ENCODE measurements around the gene HERPUD2.
"Not testable (repeated sequence)": the region's sequence is repeated elsewhere in the genome, so short reads cannot be mapped to it uniquely, and the experiment has no call there.

Gene HERPUD2

DNA sequence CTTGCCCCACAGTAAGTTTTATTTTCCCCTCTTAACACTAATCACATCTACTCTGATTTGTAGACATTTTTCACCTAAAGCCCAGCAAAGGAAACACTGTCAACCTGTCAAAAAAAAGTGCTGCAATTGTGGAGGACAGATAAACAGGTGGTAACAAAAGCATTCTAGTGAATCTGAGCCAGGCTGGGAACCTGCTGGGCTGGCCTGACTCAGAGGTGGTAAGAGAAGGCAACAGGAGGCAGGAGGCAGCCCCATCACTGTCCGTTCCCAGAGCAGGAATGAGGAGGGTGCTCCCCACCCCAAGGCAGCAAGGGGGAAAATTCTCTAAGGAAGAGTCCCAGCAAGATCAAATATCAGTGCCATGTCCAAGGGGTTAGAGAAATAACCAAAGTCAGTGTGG, 19.5 kb upstream of the HERPUD2 start:
- DNase-seq (ENCODE audit: low spot score), result no peak

DNA sequence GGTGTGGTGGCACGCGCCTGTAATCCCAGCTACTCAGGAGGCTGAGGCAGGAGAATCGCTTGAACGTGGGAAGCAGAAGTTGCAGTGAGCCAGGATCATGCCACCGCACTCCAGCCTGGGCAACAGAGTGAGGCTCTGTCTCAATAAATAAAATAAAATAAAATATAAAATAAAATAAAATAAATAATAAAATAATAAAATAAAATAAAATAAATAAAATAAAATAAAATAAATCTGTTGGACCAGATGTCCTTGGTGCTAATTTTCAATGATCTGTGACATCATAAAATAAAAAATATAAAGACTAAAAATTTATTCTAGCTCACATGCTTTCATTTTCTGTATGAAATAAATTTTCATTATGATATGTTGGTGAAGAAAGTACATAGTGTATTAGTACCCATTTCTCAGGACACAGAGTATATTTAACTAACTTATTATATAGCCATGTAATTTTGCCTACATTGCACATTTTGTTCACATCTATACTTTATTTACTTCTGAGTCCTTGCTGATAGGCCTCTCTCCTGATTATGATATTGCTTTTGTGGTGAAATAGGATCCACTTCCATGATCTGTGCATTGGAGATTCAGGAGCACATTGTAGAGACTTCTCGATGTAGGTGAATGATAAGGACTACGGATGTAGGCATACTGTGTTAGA, 17.8 kb upstream of the HERPUD2 start:
- DNase-seq (ENCODE audit: low spot score), result no peak

- DNase-seq (ENCODE audit: low spot score), result no peak
Measured at GRCh38 chr7:35707422-35707821, 12.5 kb upstream of the HERPUD2 start.

- DNase-seq (ENCODE audit: low spot score), result no peak
Measured at GRCh38 chr7:35705932-35706461, 11.1 kb upstream of the HERPUD2 start.

DNA sequence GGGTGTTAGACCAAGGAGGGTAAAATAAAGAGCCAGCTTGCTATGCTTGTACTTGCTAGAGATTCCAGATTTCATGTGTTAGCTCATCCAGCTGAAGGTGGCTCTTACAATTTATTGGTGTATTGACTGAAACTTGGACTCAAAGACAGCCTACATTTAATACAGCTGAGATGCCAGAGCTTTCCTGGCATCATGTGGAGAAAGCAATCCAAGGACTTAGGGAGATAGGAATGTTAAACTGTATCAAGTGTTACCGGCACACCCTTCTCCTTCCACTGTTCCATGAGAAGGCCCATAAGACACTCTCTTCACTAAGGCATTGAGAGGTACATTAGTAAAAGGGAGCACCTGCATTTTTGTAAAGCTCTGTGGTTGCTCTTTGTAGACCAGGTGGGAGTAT, 9.3 kb upstream of the HERPUD2 start:
- DNase-seq (ENCODE audit: low spot score), result no peak

DNA sequence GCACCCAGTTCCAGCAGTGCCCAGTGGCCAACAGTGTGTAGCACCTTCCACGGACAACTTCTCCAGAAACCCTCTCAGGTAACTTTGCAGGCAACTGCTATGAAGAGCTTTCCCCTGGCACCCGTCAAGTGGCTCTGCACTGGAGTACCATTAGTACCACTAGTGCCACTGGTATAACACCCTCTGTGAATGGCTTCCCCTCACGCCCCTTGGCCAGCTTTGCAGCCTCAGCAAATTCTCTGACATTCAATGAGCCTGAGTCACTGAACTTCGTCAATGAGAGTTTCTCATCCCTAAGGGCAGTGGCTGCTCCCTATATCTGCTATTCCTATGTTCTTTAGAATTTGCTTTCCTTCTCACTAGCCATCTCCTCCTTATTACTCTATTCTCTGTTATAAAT, 7.6 kb upstream of the HERPUD2 start:
- no peak for DNase-seq (ENCODE audit: low spot score)

GRCh38 chr7:35701287-35701900, 6.5 kb upstream of the HERPUD2 start:
- no peak for DNase-seq (ENCODE audit: low spot score)

- no peak for DNase-seq (ENCODE audit: low spot score)
Measured at GRCh38 chr7:35700865-35701264, 5.9 kb upstream of the HERPUD2 start.

DNA sequence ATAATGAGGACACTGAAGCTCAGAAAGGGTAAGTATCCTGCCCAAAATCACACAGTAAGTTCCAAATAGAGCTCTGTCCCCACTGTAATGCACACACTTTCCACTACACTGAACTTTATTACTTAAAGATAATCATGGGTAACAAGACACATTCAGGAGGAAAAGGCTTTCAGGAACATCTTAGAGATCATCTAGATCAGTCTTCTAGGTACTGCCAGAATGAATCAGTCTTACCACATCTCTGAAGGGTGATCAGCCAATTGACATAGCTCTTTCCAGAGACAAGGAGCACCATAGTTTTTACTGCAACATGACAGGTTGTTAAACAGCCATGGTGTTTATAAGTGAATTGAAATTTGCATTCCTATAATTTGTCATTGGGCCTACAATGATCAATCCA, 5.4 kb upstream of the HERPUD2 start:
- DNase-seq (ENCODE audit: low spot score), result no peak

- DNase-seq (ENCODE audit: low spot score), result no peak
Measured at GRCh38 chr7:35699796-35700305, 4.9 kb upstream of the HERPUD2 start.

- not testable (repeated sequence) for DNase-seq (ENCODE audit: low spot score)
Measured at GRCh38 chr7:35698382-35698781, 3.4 kb upstream of the HERPUD2 start.

GRCh38 chr7:35697414-35698175, 2.7 kb upstream of the HERPUD2 start:
- peak; percentile 49 for DNase-seq (ENCODE audit: low spot score)

DNA sequence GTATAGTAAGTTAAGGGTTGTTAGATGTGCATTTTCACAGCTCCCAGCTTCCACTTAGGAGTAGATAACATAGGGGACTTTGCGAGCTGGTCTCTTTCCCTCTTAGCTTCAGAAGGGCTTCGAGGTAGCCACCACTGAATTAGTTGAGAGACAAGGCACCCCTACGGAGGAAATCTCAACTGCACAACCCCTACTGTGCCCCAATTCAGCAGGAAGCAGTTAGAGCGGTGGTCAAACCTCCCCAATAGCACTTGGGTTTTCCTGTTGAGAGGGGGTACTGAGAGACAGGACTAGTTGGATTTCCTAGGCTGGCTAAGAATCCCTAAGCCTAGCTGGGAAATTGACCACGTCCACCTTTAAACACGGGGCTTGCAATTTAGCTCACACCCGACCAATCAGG, 1.1 kb upstream of the HERPUD2 start:
- no peak for DNase-seq (ENCODE audit: low spot score)

- DNase-seq (ENCODE audit: low spot score), result no peak
Measured at GRCh38 chr7:35695473-35695850, 527 bp upstream of the HERPUD2 start.

DNA sequence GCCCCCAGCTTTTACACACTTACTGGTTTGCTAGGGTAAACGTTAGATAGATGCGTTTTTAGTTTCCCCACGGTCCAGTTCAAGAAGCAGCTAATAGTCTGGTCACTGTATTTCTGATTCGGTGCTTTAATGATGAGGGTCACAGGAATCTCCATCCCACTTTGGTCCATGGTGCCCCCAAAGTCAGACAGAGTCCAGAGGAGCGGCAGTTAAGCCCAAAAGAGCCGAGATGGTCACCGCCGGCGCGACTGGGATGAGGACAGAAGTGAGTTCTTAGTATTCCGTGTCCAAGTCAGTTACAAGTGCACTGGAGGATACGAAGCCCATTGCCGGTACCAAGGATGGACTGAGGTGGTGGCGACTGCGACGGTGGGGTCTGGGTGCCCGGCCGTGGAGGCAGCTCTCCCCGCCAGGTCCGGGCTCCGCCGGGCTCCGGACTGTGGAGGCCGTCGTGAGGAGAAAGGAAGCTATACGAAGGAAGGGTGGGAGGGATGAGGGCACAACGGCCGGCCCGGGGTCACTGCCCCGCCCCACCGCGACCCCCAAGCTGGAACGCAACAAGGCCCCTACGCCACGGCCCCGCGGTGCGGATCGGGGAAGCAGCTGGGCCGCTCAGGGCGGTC, 663 bp downstream of the HERPUD2 start:
- peak; percentile 22 for DNase-seq (ENCODE audit: low spot score)

- DNase-seq (ENCODE audit: low spot score), result no peak
Measured at GRCh38 chr7:35691827-35692307, 3.1 kb downstream of the HERPUD2 start.

DNA sequence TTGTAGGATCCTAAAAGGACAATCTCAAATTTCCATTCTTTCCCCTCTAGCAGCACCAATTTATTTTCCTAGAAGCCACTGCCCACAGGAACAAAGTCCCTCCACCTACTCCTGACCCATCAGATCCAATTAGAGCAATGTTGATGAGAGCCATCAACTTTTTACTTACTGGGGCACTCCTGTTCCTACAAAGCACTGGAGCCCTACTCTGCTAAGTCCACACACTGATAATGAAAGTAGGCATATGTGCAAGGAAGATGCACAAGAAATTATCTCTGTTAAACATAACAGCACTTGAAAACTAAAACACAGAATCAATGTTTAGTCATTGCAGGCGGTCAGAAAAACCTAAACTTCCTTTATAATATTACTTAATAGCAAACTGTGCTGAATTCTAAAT, 3.6 kb downstream of the HERPUD2 start:
- DNase-seq (ENCODE audit: low spot score), result no peak

DNA sequence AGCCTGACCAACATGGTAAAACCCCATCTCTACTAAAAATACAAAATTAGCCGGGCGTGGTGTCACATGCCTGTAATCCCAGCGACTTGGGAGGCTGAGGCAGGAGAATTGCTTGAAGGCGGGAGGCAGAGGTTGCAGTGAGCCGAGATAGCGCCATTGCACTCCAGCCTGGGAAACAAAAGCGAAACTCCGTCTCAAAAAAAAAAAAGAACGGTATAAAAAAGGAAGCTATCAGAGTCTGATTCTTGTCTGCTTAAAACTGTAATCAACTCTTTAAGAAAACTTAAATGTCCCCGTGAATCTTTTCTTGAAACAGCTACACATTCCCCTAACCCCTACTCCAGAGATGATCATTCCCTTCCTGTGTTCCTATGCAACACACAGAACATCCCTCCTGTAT, 4.3 kb downstream of the HERPUD2 start:
- not testable (repeated sequence) for DNase-seq (ENCODE audit: low spot score)

DNA sequence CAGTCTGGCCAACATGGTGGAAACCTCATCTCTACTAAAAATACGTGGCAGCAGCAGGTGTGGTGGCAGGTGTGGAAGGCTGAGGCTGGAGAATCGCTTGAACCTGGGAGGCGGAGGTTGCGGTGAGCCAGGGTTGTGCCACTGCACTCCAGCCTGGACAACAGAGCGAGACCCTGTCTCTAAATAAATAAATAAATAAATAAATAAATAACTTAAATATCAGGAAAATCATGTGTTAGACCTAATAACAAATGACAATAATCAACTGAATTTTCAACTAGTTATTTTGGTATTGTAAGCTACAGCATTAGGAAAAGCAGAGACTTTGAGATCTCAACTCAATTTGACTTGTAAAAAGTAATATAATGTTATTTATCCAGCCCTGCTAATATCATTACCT, 9.2 kb downstream of the HERPUD2 start:
- DNase-seq (ENCODE audit: low spot score), result no peak

DNA sequence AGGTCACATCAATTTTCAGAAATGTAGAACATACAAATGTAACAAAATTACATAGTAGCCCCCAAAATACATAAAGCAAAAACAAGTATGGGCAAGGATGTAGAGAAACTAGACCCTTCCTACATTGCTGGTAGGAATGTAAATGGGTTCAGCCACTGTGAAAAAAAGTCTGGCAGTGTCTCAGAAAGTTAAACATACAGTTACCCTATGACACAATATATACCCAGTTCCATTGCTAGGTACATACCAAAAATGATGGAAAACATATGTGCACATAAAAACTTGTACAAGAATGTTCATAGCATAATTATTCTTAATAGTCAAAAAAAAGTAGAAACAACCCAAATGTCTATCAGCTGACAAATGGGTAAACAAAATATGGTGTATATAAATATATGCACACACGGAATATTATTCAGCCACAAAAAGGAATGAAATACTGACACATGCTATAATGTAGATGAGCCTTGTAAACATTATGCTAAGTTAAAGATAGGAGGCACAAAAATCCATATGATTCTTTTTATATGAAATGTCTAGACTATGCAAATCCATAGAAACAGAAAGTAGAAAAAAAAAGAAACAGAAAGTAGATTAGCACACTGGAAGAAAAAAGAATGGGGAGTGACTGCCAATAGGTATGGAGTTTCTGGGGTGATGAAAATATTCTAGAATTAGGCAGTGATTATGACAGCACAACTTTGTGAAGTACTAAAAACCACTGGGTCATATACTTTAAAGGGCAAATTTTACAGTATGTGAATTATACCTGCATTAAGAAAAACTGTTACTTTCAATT, 13.5 kb downstream of the HERPUD2 start:
- DNase-seq (ENCODE audit: low spot score), result no peak

- DNase-seq (ENCODE audit: low spot score), result no peak
Measured at GRCh38 chr7:35680403-35681013, 14.4 kb downstream of the HERPUD2 start.

Measured in hepatic stellate cell (primary cell).